ENCODE measurements around the gene TTC28. TPM values are rescaled to one million over a fixed set of nuclear protein-coding genes. Genes with fewer than 3 reads are reported as not detected.
"Not testable (repeated sequence)": the region's sequence is repeated elsewhere in the genome, so short reads cannot be mapped to it uniquely, and the experiment has no call there.

TTC28 gene
- total RNA-seq, 4 donors from 2014 or later = 10.2 to 23.8 (median 13.4) TPM

GRCh38 chr22:28560046-28560742, 119.4 kb downstream of the TTC28 start:
- no peak for DNase-seq (ENCODE audit: low spot score in 2 of 2)
- TF ChIP-seq CTCF (IDR thresholded peaks at IDR 0.05) = no peak
- no peak for TF ChIP-seq POLR2A (IDR thresholded peaks at IDR 0.05)
- H3K4me3 ChIP-seq (ENCODE audit: low read depth, poor library complexity, severe bottlenecking) = no peak overlapping the region
- 88 to 95% methylated on average over 2 of the region's 2 CpGs for WGBS, 2 donors
- intact Hi-C loops (cut with DNase I; ENCODE audit: low total_unique reads) = no loop called here

- no peak overlapping the region for H3K4me3 ChIP-seq (ENCODE audit: low read depth, poor library complexity, severe bottlenecking)
- intact Hi-C loops (cut with DNase I; ENCODE audit: low total_unique reads) = no loop called here
- WGBS, 2 donors = 94 to 96% methylated on average over 1 of the region's 1 CpG
Observed at GRCh38 chr22:28557184-28557583, 122.5 kb downstream of the TTC28 start.

GRCh38 chr22:28553108-28553866, 126.4 kb downstream of the TTC28 start:
- 97% methylated on average over 21 to 29 of the region's 51 CpGs for WGBS, 2 donors
- H3K4me3 ChIP-seq (ENCODE audit: low read depth, poor library complexity, severe bottlenecking); intact Hi-C loops (cut with DNase I; ENCODE audit: low total_unique reads); DNase-seq (ENCODE audit: low spot score in 2 of 2): not testable (repeated sequence)

More at GRCh38 chr22:28557184-28557583, 122.5 kb downstream of the TTC28 start:
- TF ChIP-seq CTCF (IDR thresholded peaks at IDR 0.05) = no peak
- TF ChIP-seq POLR2A (IDR thresholded peaks at IDR 0.05) = no peak
- no peak for DNase-seq (ENCODE audit: low spot score in 2 of 2)

- no peak for DNase-seq (ENCODE audit: low spot score in 2 of 2)
- TF ChIP-seq POLR2A (IDR thresholded peaks at IDR 0.05) (no peak), CTCF (IDR thresholded peaks at IDR 0.05) (no peak)
- WGBS, 2 donors = 95 to 97% methylated on average over 2 of the region's 2 CpGs
- H3K4me3 ChIP-seq (ENCODE audit: low read depth, poor library complexity, severe bottlenecking) = no peak overlapping the region
- intact Hi-C loops (cut with DNase I; ENCODE audit: low total_unique reads) = no loop called here
Observed at GRCh38 chr22:28548406-28548805, 131.2 kb downstream of the TTC28 start.

DNA sequence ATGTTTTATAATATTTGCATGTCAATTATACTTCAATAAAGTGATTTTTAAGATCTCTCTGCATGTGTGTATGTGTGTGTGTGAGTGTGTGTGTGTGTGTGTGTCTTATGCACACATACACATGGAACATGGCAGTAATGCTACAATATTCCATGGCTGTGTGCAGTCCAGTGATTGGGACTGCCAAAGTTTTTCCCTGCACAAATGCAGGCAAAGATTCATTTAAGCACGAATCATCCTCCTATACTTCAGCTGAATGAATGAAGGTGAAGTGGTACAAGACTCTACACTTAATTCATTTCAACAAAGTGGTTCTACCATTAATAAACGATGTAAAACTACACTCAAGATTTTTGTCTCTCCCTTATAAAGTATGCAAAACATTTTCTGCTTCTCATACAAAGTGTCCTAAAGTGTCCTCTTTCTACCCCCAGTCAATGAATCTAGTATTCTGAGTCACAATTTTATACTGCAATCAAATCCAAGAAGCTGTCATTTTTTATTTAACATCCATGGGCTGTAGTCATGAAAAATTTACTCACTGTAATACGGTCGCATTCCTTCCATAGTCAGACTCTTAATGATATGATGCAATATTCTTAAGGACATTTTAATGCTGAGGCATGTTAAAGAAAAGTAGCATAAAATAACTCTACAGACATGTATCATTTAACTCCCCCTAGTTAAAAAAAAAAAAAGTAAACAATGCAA, 132.4 kb downstream of the TTC28 start:
- WGBS, 2 donors = 43 to 60% methylated on average over 4 of the region's 4 CpGs
- H3K4me3 ChIP-seq (ENCODE audit: low read depth, poor library complexity, severe bottlenecking) = no peak overlapping the region
- DNase-seq (ENCODE audit: low spot score in 2 of 2) = no peak
- no peak for TF ChIP-seq POLR2A (IDR thresholded peaks at IDR 0.05)
- intact Hi-C loops (cut with DNase I; ENCODE audit: low total_unique reads) = no loop called here

DNA sequence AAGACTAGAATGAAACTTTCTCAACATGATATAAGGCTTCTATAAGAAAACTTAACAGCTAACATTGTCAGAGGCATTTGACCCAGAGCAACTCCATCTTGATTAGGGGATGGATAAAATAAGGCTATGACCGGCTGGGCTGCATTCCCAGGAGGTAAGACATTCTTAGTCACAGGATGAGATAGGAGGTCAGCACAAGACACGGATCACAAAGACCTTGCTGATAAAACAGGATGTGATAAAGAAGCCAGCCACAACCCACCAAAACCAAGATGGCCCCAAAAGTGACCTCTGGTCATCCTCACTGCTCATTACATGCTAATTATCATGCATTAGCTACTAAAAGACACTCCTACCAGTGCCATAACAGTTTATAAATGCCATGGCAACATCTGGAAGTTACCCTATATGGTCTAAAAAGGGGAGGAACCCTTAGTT, 135.2 kb downstream of the TTC28 start:
- 80 to 88% methylated on average over 2 of the region's 2 CpGs for WGBS, 2 donors

More for the DNA sequence above, 135.2 kb downstream of the TTC28 start:
- no peak for TF ChIP-seq POLR2A (IDR thresholded peaks at IDR 0.05)
- TF ChIP-seq CTCF (IDR thresholded peaks at IDR 0.05) = no peak
- DNase-seq (ENCODE audit: low spot score in 2 of 2) = no peak
- H3K4me3 ChIP-seq (ENCODE audit: low read depth, poor library complexity, severe bottlenecking) = no peak overlapping the region
- intact Hi-C loops (cut with DNase I; ENCODE audit: low total_unique reads) = no loop called here

Measured in lower leg skin (tissue), 4 donors.